Measurements from ENCODE around the gene NOVA2.

DNA sequence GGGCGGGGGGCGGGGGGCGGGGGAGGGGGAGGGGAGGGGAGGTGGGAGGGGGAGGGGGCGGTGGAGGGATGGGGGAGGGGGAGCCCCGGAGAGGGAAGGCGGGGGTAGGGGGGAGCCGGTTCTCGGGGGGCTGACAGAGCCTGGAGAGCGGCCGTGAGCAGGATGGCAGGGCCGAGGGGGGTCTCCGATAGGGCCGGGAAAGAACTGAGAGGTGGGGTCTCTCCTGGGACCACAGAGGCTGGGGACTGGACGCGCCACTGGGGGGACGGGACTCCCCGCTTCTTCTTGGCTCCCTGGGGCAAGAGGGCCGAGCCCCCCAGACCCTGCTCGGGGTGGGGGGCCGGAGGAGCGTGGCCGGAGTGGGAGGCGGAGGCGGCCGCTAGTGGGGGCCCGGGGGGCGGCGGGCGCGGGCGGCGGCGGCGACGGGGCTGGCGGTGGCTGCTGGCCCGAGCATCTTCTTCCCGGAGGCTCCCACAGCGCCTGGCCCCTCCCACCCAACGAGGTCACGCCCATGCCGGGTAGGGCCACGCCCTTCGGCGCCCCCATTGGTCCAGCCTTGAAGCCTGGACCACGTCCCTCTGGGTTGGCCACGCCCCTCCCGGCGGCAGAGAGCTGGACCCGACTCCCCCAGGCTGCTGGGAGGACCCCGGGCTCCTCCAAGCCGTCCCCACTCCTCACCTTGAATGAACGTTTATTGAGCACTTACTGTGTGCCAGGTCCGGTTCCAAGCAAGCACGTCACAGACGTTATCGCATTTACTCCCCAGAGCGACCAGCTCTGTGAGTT, at the start of gene NOVA2:
- TF ChIP-seq, protein P1, sequence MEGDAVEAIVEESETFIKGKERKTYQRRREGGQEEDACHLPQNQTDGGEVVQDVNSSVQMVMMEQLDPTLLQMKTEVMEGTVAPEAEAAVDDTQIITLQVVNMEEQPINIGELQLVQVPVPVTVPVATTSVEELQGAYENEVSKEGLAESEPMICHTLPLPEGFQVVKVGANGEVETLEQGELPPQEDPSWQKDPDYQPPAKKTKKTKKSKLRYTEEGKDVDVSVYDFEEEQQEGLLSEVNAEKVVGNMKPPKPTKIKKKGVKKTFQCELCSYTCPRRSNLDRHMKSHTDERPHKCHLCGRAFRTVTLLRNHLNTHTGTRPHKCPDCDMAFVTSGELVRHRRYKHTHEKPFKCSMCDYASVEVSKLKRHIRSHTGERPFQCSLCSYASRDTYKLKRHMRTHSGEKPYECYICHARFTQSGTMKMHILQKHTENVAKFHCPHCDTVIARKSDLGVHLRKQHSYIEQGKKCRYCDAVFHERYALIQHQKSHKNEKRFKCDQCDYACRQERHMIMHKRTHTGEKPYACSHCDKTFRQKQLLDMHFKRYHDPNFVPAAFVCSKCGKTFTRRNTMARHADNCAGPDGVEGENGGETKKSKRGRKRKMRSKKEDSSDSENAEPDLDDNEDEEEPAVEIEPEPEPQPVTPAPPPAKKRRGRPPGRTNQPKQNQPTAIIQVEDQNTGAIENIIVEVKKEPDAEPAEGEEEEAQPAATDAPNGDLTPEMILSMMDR (IDR thresholded peaks at IDR 0.05; ENCODE audit: low read length), result no peak
- TF ChIP-seq EZH2 (IDR thresholded peaks at IDR 0.05; ENCODE audit: borderline replicate concordance, low read length), result no peak

Measured in OCI-LY1 (cell line).